HG03280 (cell line): ENCODE measurements around the gene METTL15.
"Not testable (repeated sequence)": the region's sequence is repeated elsewhere in the genome, so short reads cannot be mapped to it uniquely, and the experiment has no call there.

Experiments
- ATAC-seq: cut with Tn5 transposase; IDR thresholded peaks from one replicate; pipeline ENCODE4 v1.9.1; 2021; ENCODE audit warnings: mild to moderate bottlenecking, moderate library complexity; ENCODE audit not compliant: unreplicated experiment

Gene METTL15

GRCh38 chr11:28176351-28176750, 68.2 kb downstream of the METTL15 start:
- no peak for ATAC-seq

GRCh38 chr11:28195449-28195848, 87.3 kb downstream of the METTL15 start:
- no peak for ATAC-seq

GRCh38 chr11:28209906-28210305, 101.7 kb downstream of the METTL15 start:
- ATAC-seq = no peak

GRCh38 chr11:28222063-28222462, 113.9 kb downstream of the METTL15 start:
- ATAC-seq = not testable (repeated sequence)

- ATAC-seq = peak; percentile 51
Observed at GRCh38 chr11:28223577-28223976, 115.4 kb downstream of the METTL15 start.

GRCh38 chr11:28223994-28224393, 115.8 kb downstream of the METTL15 start:
- ATAC-seq = no peak

- ATAC-seq = no peak
Observed at GRCh38 chr11:28227460-28227859, 119.3 kb downstream of the METTL15 start.

- ATAC-seq = no peak
Observed at GRCh38 chr11:28228196-28228895, 120.2 kb downstream of the METTL15 start.

- ATAC-seq = no peak
Observed at GRCh38 chr11:28231475-28231874, 123.3 kb downstream of the METTL15 start.

GRCh38 chr11:28232649-28233048, 124.5 kb downstream of the METTL15 start:
- no peak for ATAC-seq

- no peak for ATAC-seq
Observed at GRCh38 chr11:28241760-28242159, 133.6 kb downstream of the METTL15 start.

GRCh38 chr11:28242596-28242995, 134.4 kb downstream of the METTL15 start:
- no peak for ATAC-seq

- no peak for ATAC-seq
Observed at GRCh38 chr11:28243061-28243460, 134.9 kb downstream of the METTL15 start.

- ATAC-seq = no peak
Observed at GRCh38 chr11:28243581-28243980, 135.4 kb downstream of the METTL15 start.

- ATAC-seq = no peak
Observed at GRCh38 chr11:28245131-28245530, 136.9 kb downstream of the METTL15 start.

- ATAC-seq = no peak
Observed at GRCh38 chr11:28250192-28250591, 142.0 kb downstream of the METTL15 start.

GRCh38 chr11:28251257-28251656, 143.1 kb downstream of the METTL15 start:
- ATAC-seq = no peak

GRCh38 chr11:28257761-28258160, 149.6 kb downstream of the METTL15 start:
- ATAC-seq = no peak

GRCh38 chr11:28259177-28259843, 151.1 kb downstream of the METTL15 start:
- no peak for ATAC-seq

- no peak for ATAC-seq
Observed at GRCh38 chr11:28268925-28269324, 160.7 kb downstream of the METTL15 start.

GRCh38 chr11:28269586-28269985, 161.4 kb downstream of the METTL15 start:
- no peak for ATAC-seq

- not testable (repeated sequence) for ATAC-seq
Observed at GRCh38 chr11:28272247-28272646, 164.1 kb downstream of the METTL15 start.

- no peak for ATAC-seq
Observed at GRCh38 chr11:28274216-28274615, 166.0 kb downstream of the METTL15 start.
